GM21423 (cell line): ENCODE measurements around the gene MCC.

Source experiments
- ATAC-seq: cut with Tn5 transposase; IDR thresholded peaks from one replicate; pipeline ENCODE4 v1.9.1; 2021; ENCODE audit warnings: mild to moderate bottlenecking, moderate library complexity; ENCODE audit not compliant: unreplicated experiment

MCC gene

GRCh38 chr5:113252066-113252465 is 236.2 kb downstream of the MCC start:
- no peak for ATAC-seq

- no peak for ATAC-seq
These were observed 237.8 kb downstream of the MCC start for GRCh38 chr5:113250341-113250953.

DNA sequence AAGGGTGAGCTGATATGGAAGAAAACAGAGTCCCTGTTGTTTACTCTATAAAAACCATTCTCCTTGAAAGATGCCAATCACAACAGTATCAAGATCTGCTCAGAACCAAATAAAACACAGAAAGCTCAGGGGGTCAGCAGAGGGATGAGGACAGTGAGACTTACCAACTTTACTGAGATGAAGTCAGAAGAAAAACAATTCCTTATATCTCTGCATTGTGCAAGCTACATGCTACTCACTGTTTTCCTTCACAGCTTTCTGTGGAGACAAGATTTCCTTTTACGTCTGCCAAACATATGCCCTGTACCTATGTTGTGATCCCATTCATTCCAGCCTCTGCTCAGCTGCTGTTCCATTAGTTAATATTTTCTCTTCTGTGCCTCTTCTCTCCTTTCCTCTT is 239.0 kb downstream of the MCC start:
- no peak for ATAC-seq

GRCh38 chr5:113246361-113246870 is 241.8 kb downstream of the MCC start:
- no peak for ATAC-seq

DNA sequence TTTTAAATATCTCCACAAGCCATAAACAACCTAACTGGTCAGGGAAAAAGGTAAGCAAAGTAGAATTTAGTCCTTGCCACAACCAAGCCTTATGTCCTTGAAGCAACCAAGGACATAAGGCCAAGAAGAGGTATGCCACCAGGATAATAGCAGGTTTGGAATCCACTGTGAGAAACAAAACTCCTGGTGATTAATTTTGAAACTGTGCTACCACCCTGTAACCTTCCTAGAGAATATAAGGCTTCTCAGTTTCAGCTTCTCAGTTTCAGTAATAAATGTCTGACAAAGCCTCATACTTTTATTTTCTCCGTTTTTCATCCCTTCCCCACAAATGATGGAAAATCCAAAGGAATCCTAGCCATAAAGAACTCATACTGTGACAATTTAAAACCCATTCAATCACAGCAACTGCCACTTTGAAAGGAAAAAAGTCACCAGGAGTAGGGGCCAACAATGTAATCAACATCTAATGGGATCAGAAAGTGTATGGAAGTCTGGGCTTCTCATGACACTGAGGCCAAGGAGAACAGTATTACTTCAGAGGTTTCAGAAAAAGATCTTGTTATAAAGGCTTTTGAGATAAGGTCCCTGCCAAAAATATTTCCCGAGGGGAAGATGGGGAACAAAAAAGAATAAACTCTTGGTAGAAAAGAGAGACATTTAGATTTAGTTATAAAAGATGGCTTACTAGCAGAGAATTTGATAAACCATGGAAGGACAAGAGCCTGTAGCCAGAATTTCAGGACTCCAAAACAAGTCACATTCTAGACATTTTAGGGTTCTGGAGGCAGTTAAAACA is 242.6 kb downstream of the MCC start:
- ATAC-seq = no peak

- ATAC-seq = no peak
These were observed 243.3 kb downstream of the MCC start for GRCh38 chr5:113244966-113245365.

DNA sequence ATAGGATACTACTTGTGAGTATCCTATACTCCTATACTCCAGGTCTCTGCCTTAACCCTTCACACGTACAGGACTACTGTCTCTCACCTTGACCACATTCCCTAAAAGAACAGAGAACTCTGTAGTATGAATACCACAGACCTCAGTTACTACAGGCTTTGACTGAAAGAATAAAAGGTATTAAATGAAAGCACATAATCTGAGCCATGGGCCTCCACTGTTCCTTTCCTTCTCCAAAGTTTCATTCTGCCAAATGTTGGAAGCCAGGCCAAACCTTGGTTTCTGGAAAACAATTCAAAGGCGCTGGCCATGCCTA is 244.9 kb downstream of the MCC start:
- ATAC-seq = no peak

DNA sequence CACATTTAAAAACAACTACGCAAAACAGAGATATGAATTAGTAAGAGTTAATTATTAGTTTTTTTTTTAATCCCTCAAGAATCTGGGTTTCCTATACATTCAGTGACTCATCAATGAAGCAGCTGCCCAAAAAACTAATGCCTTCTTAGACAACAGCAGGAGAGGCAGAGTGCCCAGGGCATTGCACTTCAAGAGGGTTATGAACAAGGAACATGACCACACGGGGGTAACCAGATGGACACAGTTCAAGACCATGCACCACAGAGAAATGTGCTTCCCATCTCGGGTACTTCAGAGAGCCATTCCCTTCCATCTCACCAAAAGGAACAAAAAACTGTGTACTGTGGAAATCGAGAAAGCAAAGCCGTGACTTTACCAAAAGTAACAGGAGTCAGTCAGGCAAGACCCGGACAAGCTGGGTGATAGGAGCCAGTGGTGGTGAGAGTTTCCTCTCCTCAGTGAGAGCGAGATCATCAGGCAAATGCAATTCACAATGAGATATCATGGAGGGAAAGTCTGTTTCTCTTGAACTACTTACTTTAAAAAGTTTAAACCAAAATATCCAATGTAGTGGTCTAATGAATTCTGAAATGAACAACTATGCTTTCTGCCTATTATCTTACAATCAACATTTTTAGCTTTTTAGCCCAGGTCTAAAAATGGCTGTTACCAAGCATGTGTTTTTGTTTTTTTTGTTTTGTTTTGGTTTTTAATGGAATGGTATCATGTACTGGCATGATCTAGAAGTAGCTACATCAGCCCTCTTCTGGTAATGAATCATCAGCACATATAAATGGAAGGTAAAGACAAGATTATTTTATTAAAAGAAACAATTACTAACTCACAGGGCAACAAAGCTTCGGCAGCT is 245.5 kb downstream of the MCC start:
- no peak for ATAC-seq

GRCh38 chr5:113240951-113241726 is 247.1 kb downstream of the MCC start:
- ATAC-seq = no peak

- ATAC-seq = no peak
These were observed 248.2 kb downstream of the MCC start for GRCh38 chr5:113240032-113240431.

DNA sequence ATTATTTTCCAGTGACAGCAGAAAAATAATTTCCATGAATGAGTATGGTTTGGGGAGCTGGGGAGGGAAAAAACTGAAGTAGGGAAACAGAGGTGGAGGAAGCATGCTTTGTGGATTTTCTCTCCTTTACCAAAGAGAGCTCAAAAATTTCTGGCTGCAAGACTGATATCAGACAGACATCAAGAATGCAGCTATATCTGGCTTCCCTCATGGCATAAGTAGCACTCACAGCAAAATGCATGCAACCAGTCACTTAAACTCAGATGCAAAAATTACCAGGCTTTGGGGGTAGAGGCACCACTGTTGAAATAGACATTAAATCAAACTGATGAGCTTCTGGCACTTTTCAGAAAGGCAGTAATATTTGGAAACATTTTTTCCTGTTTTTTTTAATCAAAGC is 250.4 kb downstream of the MCC start:
- no peak for ATAC-seq

DNA sequence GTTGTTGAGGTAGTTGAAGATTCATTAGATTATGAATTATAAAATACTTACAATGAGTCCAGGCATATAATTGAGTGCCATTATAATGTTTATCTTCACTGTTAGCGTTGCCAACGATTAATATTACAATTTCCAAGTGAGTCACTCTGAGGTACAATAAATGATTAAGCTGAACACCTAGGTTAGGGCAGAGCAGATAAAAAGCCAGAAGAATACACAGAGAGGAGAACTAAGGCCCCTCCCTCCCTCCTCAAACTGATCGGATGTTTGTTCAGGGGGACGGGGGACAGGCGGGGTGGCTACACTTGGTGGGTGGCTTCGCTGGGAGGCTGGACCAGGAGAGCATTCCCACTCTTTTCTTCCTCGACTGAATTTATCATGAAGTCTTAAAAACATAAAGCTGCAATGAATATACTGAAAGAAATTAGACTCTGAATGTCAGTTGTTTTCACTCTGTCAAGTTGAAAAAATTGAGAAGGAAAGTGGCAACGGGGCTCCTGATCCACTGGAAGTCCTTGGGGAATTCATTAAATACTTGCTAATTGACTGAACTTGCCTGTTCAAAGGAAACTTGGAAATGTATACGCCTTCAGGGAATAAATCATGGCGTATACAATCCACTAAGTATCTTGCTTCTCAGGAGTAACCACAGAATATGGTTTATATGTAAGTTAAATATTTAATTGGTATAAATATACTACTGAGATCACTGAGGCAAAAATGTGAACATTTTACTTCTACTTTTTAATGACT is 251.5 kb downstream of the MCC start:
- ATAC-seq = no peak

GRCh38 chr5:113235884-113236283 is 252.4 kb downstream of the MCC start:
- ATAC-seq = no peak

DNA sequence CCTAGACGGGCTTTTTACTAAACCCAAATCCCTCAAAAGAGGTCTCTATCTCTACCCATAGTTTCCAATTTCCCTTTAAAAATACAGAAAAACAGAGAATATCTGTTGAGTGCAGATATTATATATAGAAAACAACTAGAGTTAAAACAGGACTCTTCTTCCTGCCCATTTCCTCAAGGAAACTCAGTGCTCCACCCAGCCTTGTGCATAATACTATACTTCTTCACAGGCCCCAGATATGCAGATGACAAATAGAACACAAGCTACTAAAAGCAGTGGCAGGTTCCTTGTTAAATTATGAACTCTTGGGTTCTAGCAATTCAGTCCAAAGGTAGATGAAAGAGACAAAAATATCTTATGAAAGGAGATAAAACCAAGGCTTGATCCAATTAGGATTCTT is 253.7 kb downstream of the MCC start:
- ATAC-seq = no peak

DNA sequence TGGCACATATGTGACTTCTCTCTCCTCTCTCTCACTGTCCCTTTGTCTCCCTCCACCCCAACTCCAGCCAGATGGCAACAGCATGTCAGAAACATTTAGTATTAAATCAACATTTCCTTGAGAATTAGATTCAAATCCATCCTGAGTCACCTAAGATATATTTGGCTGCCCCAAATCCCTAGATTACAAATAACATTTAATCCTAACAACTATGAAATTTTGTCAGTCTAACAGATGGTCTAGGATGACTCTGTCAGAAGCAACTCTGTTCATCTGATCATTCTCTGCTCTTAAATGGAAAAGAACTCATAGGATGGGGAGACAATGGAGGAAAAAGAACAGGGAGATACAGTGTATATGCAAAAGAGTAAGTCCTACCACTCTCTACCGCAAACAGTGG is 254.6 kb downstream of the MCC start:
- no peak for ATAC-seq

GRCh38 chr5:113232667-113233066 is 255.6 kb downstream of the MCC start:
- ATAC-seq = no peak

DNA sequence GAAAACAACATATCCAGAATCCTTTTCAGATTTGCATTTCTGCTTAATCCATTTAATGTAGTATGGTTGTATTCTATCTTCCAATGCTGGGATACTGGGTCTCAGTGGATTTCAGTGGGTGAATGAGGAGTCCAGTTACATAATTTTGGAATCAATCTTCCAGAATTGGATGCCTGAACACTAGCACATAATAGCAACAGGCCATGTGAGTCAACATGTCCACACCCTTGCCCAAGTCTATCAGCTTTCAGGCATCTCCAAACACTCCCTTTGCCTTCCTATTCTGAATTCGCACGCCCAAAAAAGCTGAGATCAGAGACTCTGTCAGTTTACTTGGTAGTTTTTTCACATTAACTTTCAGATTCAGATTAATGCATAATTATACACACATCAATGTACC is 256.0 kb downstream of the MCC start:
- no peak for ATAC-seq

DNA sequence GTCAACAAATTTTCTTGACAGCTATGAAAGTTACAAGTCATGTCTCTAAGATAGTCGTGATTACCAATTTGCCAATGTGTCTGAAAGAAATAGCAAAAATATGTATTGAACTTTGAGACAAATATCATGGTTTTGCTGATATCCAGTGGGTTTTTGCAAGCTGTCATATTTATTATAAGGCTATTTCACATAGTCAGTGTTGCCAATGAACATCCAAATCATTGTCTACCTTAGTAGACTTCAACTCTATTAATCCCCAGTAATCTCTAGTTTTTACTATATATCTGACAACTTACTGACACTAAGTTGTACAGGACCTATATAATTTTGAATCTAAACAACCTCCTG is 256.6 kb downstream of the MCC start:
- no peak for ATAC-seq

DNA sequence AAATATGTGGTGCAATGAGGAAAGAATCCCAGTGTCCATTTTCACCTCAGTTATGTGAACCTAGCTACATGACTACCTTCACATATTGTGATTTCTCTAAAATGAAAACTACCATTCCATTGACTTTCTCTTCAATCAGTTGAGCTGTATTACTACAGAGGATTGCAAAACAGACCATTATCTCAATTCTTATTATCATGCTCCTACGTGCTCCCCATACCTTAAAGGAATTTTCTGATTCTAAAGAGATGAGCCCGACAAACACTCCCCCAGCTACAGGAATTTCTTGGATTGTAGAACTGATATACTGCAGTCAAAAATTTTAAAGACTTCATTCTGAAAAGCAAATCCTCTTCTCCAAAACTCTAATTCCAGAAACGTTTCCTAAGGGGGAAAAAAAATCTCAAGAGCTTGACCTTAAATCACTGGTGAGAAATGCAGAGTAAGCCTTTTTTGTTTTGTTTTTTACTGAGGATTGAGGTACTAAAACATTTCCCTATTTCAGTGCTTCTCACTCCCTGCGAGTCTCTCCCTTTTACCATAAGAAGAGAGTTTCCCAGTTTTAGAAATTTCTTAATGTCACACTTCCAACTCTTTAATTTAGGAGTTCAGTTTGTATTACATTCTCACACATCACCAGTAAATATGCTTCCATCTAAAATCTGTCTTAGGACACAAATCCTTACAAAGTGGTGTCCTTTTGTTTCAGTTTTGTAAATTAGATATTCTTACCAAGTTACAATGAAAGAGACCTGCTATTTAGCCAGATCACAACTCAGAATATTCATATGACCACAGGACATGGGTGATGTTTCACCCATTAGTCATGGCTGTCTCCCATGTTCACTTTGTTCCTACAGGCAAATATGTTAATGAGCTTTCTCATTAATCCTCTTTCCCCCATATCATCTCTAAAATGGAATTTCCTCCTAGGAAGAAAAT is 257.3 kb downstream of the MCC start:
- no peak for ATAC-seq
